ENCODE results near the gene SLC6A19. TPM values are rescaled to one million over a fixed set of nuclear protein-coding genes. Genes with fewer than 3 reads are reported as not detected.

The SLC6A19 gene
- total RNA-seq, 1 experiment from 2014 or later, result not detected

DNA sequence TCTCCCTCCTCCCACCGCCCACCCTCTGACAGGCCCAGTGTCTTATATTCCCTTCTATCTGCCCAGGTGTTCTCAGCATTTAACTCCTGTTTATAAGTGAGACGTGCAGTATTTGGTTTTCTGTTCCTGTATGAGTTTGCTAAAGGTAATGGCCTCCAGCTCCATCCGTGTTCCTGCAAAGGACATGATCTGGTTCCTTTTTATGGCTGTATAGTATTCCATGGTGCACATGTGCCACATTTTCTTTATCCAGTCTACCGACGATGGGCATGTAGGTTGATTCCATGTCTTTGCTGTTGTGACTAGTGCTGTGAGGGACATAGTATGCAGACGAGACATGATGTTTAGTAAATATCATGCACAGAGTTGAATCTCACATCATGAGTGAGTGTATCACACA is 7.0 kb upstream of the SLC6A19 start:
- POLR2A ChIA-PET (ENCODE audit: low non-redundant PET), result no interaction called here

DNA sequence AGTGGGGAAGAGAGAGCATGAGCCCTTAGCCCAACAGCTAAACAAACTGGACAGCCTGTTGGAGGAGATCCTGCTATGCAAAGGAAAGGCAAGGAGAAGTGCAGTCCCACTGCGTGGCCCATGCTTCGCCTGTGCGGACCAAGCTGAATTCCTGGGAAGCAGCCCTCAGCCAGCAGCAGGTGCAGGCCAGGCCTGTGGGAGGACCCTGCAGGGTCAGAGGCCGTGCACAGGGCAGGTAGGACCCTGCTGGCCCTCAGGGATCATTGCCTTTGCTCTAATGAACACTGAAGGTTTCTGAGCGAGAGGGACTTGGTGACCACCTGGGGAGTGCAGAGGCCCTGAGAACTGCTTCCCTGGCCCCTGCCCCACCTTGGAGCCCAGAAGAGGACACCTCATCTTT is 6.0 kb upstream of the SLC6A19 start:
- ChIA-PET POLR2A (ENCODE audit: low non-redundant PET) (no interaction called here), CTCF (no interaction called here)
- peaks cover 37% of the 10 kb centered on the region for H3K27me3 ChIP-seq (replicated peaks; ENCODE audit: insufficient read depth, low read depth, low read length, poor library complexity)

More for the DNA sequence above, 7.0 kb upstream of the SLC6A19 start:
- TF ChIP-seq, protein P1, sequence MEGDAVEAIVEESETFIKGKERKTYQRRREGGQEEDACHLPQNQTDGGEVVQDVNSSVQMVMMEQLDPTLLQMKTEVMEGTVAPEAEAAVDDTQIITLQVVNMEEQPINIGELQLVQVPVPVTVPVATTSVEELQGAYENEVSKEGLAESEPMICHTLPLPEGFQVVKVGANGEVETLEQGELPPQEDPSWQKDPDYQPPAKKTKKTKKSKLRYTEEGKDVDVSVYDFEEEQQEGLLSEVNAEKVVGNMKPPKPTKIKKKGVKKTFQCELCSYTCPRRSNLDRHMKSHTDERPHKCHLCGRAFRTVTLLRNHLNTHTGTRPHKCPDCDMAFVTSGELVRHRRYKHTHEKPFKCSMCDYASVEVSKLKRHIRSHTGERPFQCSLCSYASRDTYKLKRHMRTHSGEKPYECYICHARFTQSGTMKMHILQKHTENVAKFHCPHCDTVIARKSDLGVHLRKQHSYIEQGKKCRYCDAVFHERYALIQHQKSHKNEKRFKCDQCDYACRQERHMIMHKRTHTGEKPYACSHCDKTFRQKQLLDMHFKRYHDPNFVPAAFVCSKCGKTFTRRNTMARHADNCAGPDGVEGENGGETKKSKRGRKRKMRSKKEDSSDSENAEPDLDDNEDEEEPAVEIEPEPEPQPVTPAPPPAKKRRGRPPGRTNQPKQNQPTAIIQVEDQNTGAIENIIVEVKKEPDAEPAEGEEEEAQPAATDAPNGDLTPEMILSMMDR (conservative IDR thresholded peaks at IDR 0.05; ENCODE audit: low read depth, low read length), result no peak
- TF ChIP-seq EZH2 (IDR thresholded peaks at IDR 0.05; ENCODE audit: borderline replicate concordance, low read depth, low read length, poor library complexity, severe bottlenecking), result no peak
- no peak overlapping the region for H3K4me3 ChIP-seq (ENCODE audit: low read depth, low read length, poor library complexity, severe bottlenecking)
- no TSS peak for BruUV-seq (replicated peaks)
- CTCF ChIA-PET, result no interaction called here
- H3K27ac ChIP-seq (ENCODE audit: low read depth, low read length, poor library complexity, severe bottlenecking), result no peak overlapping the region
- H3K27me3 ChIP-seq (replicated peaks; ENCODE audit: insufficient read depth, low read depth, low read length, poor library complexity), result peaks cover 37% of the 10 kb centered on the region
- intact Hi-C loops (cut with micrococcal nuclease; ENCODE audit: unreplicated experiment), result no loop called here
- DNase-seq (ENCODE audit: low spot score), result no peak
- no peaks in the 10 kb centered on the region for H3K9me3 ChIP-seq (ENCODE audit: low read depth, low read length, poor library complexity, severe bottlenecking)
- H3K36me3 ChIP-seq (ENCODE audit: insufficient read depth, low read length, poor library complexity, severe bottlenecking), result no peaks in the 10 kb centered on the region
- no peaks in the 10 kb centered on the region for H3K4me1 ChIP-seq (ENCODE audit: insufficient read depth, low read length, poor library complexity, severe bottlenecking)

DNA sequence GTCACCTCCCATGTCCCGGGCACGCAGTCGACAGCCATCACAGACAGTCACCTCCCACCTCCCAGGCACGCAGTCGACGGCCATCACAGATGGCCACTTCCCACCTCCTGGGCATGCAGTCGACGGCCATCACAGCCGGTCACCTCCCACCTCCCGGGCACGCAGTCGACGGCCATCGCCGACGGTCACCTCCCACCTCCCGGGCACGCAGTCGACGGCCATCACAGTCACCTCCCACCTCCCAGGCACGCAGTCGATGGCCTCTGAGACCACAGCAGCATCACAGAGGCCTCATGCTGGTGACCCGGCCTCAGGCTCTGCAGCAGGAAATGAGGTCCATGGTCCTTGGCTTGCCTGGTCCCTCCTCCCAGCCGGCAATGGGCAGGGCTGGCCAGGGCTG is 5.5 kb upstream of the SLC6A19 start:
- Histone ChIP-seq H3K36me3 (ENCODE audit: insufficient read depth, low read length, poor library complexity, severe bottlenecking) (no peaks in the 10 kb centered on the region), H3K27me3 (replicated peaks; ENCODE audit: insufficient read depth, low read depth, low read length, poor library complexity) (peaks cover 37% of the 10 kb centered on the region), H3K27ac (ENCODE audit: low read depth, low read length, poor library complexity, severe bottlenecking) (no peak overlapping the region), H3K4me1 (ENCODE audit: insufficient read depth, low read length, poor library complexity, severe bottlenecking) (no peaks in the 10 kb centered on the region), H3K4me3 (ENCODE audit: low read depth, low read length, poor library complexity, severe bottlenecking) (no peak overlapping the region), H3K9me3 (ENCODE audit: low read depth, low read length, poor library complexity, severe bottlenecking) (no peaks in the 10 kb centered on the region)
- TF ChIP-seq, protein P1 (conservative IDR thresholded peaks at IDR 0.05; ENCODE audit: low read depth, low read length), result no peak
- no peak for TF ChIP-seq EZH2 (IDR thresholded peaks at IDR 0.05; ENCODE audit: borderline replicate concordance, low read depth, low read length, poor library complexity, severe bottlenecking)
- DNase-seq (ENCODE audit: low spot score), result no peak
- no TSS peak for BruUV-seq (replicated peaks)
- ChIA-PET POLR2A (ENCODE audit: low non-redundant PET) (no interaction called here), CTCF (no interaction called here)
- intact Hi-C loops (cut with micrococcal nuclease; ENCODE audit: unreplicated experiment), result no loop called here

More for the DNA sequence above, 6.0 kb upstream of the SLC6A19 start:
- no TSS peak for BruUV-seq (replicated peaks)
- no peaks in the 10 kb centered on the region for H3K4me1 ChIP-seq (ENCODE audit: insufficient read depth, low read length, poor library complexity, severe bottlenecking)
- no peak overlapping the region for H3K27ac ChIP-seq (ENCODE audit: low read depth, low read length, poor library complexity, severe bottlenecking)
- no peak for TF ChIP-seq EZH2 (IDR thresholded peaks at IDR 0.05; ENCODE audit: borderline replicate concordance, low read depth, low read length, poor library complexity, severe bottlenecking)
- TF ChIP-seq, protein P1 (conservative IDR thresholded peaks at IDR 0.05; ENCODE audit: low read depth, low read length), result no peak
- H3K36me3 ChIP-seq (ENCODE audit: insufficient read depth, low read length, poor library complexity, severe bottlenecking), result no peaks in the 10 kb centered on the region
- no peaks in the 10 kb centered on the region for H3K9me3 ChIP-seq (ENCODE audit: low read depth, low read length, poor library complexity, severe bottlenecking)
- no peak for DNase-seq (ENCODE audit: low spot score)
- intact Hi-C loops (cut with micrococcal nuclease; ENCODE audit: unreplicated experiment), result no loop called here
- H3K4me3 ChIP-seq (ENCODE audit: low read depth, low read length, poor library complexity, severe bottlenecking), result no peak overlapping the region

Measured in A673 (cell line).